DND-41 (cell line): ENCODE measurements around the gene FAM53A.

Experiments used
- CTCF ChIP-seq: IDR thresholded peaks from 2 replicates; pipeline ENCODE4 v1.5.1; 2012; ENCODE audit warnings: borderline replicate concordance, low read length, moderate library complexity, mild to moderate bottlenecking; ENCODE audit not compliant: poor library complexity, severe bottlenecking; ENCODE audit errors: extremely low read depth
- EZH2 ChIP-seq: IDR thresholded peaks from 3 replicates; pipeline ENCODE4 v1.6.1; 2012; ENCODE audit warnings: borderline replicate concordance, low read depth, mild to moderate bottlenecking, moderate library complexity, low read length, inconsistent platforms; ENCODE audit not compliant: severe bottlenecking

- no peak for TF ChIP-seq CTCF
- no peak for TF ChIP-seq EZH2
These were observed 25.5 kb downstream of the FAM53A start for GRCh38 chr4:1658581-1658980.
